Vagina (tissue), 2 donors: ENCODE data around the gene HOXD11. TPM values are rescaled to one million over a fixed set of nuclear protein-coding genes. Genes with fewer than 3 reads are reported as not detected.
A peak's percentile ranks its signal among the peaks of the same experiment; 100 is the strongest.

Experiments
- DNase-seq, 2 donors: peaks; one replicate each; pipeline ENCODE4 v3.0.0-alpha.2; 2017; ENCODE audit errors: extremely low spot score in 2 of 2
- H3K27ac ChIP-seq: fragments of 200-600 bp; sonication (generic); one replicate; pipeline ENCODE4 v1.5.1; 2019
- H3K27me3 ChIP-seq: fragments of 200-600 bp; sonication (generic); one replicate; pipeline ENCODE4 v1.5.1; 2019
- H3K36me3 ChIP-seq, 2 donors: fragments of 200-600 bp; sonication (generic); one replicate each; pipeline ENCODE4 v1.5.1; 2017 to 2019
- H3K4me1 ChIP-seq: fragments of 200-600 bp; sonication (generic); one replicate; pipeline ENCODE4 v1.5.1; 2019
- H3K4me3 ChIP-seq, 2 donors: fragments of 200-600 bp; sonication (generic); 1 replicate in 1 of 2; 2 replicates in 1 of 2; pipeline ENCODE4 v1.5.1; 2016 to 2019
- H3K9me3 ChIP-seq: fragments of 200-600 bp; sonication (generic); one replicate; pipeline ENCODE4 v1.5.1; 2019
- CTCF ChIP-seq, 3 experiments: fragments of 450-650 bp in 2 of 3; fragments of 200-600 bp in 1 of 3; sonication (generic) in 1 of 3; IDR thresholded peaks; one replicate each; pipeline ENCODE4 v1.5.1; 2017 to 2019; ENCODE audit warnings: antibody characterized with exemption in 3 of 3, mild to moderate bottlenecking in 2 of 3, moderate library complexity in 2 of 3
- POLR2A ChIP-seq, 2 donors: fragments of 450-650 bp; IDR thresholded peaks; one replicate each; pipeline ENCODE4 v1.6.1; 2017; ENCODE audit warnings: antibody characterized with exemption in 2 of 2, mild to moderate bottlenecking in 2 of 2, moderate library complexity in 2 of 2
- POLR2AphosphoS5 ChIP-seq, 2 donors: sonication (generic); formaldehyde crosslinking; IDR thresholded peaks; one replicate each; pipeline ENCODE4 v1.9.0; 2017; ENCODE audit warnings: antibody characterized with exemption in 2 of 2, mild to moderate bottlenecking in 2 of 2, low read depth in 1 of 2; ENCODE audit not compliant: insufficient read depth in 1 of 2
- intact Hi-C: fragments of 100-400 bp; cut with DNase I; formaldehyde crosslinking; loops from one replicate; pipeline ENCODE4 v1.15.1; 2023
- total RNA-seq: library from RNA; depleted of rRNA; stranded (reverse); fragments of >200 nt; gene quantifications from one replicate; pipeline ENCODE4 v1.2.3, GENCODE V29; 2016

Gene HOXD11
- total RNA-seq, 1 donor from 2014 or later, result 19.4 TPM

DNA sequence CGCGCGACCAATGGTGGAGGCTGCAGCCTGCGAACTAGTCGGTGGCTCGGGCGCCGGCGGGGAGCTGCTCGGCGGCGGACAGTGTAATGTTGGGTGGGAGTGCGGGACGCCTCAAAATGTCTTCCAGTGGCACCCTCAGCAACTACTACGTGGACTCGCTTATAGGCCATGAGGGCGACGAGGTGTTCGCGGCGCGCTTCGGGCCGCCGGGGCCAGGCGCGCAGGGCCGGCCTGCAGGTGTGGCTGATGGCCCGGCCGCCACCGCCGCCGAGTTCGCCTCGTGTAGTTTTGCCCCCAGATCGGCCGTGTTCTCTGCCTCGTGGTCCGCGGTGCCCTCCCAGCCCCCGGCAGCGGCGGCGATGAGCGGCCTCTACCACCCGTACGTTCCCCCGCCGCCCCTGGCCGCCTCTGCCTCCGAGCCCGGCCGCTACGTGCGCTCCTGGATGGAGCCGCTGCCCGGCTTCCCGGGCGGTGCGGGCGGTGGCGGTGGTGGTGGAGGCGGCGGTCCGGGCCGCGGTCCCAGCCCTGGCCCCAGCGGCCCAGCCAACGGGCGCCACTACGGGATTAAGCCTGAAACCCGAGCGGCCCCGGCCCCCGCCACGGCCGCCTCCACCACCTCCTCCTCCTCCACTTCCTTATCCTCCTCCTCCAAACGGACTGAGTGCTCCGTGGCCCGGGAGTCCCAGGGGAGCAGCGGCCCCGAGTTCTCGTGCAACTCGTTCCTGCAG lies 15.8 kb downstream of the HOXD11 start, which contains the start of gene HOXD9:
Gene HOXD9, plus strand, starts transcription at position 37 of the 728 bp plus-strand sequence. Its CDS starts 50 bp downstream, at position 87.
- H3K4me1 ChIP-seq, result peaks cover 5% of the 10 kb centered on the region
- peak within 1 kb of the TSS; percentile 33 to 47 for H3K4me3 ChIP-seq
- no peaks in the 10 kb centered on the region for H3K27me3 ChIP-seq
- DNase-seq, result no peak
- intact Hi-C loops, result loop anchor here (5.0 to 10.0 kb wide), 2 partner anchors 694 to 1022 kb away; no protein-coding TSS in a partner anchor
- H3K27ac ChIP-seq, result peak within 1 kb of the TSS; percentile 77
- H3K9me3 ChIP-seq, result no peaks in the 10 kb centered on the region
- TF ChIP-seq CTCF (IDR thresholded peaks at IDR 0.05) (no peak), POLR2A (IDR thresholded peaks at IDR 0.05) (no peak), POLR2AphosphoS5 (IDR thresholded peaks at IDR 0.05; ENCODE audit: insufficient read depth in 1 of 2, low read depth in 1 of 2) (peak in 1 of 2 donors; percentile 1)
- H3K36me3 ChIP-seq, result no peaks in the 10 kb centered on the region

DNA sequence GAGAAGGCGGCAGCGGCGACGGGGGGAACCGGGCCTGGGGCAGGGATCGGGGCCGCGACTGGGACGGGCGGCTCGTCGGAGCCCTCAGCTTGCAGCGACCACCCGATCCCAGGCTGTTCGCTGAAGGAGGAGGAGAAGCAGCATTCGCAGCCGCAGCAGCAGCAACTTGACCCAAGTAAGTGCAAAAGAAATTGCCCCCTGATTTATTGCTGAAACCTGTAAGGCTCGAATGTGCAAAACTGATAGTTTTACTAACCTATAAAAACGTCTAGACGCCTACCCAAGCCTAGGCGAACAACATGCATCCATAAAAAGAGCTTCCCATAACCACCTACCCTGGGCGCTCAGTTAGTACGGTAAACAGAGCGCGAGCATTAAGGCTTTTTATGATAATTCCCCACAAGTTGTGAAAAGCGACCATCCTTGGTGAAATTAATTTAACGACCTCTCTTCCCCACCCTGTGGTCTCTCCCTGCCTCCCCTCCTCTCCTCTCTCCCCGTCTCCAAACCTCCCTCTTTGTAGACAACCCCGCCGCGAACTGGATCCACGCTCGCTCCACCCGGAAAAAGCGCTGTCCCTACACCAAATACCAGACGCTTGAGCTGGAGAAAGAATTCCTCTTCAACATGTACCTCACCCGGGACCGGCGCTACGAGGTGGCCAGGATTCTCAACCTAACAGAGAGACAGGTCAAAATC lies 16.5 kb downstream of the HOXD11 start:
- peak overlapping the region; percentile 77 for H3K27ac ChIP-seq

GRCh38 chr2:176124110-176124946 lies 17.2 kb downstream of the HOXD11 start:
- Histone ChIP-seq H3K27me3 (no peaks in the 10 kb centered on the region), H3K36me3 (no peaks in the 10 kb centered on the region), H3K4me1 (peaks cover 7% of the 10 kb centered on the region), H3K4me3 (peak overlapping the region; percentile 33 to 47), H3K27ac (peak overlapping the region; percentile 77), H3K9me3 (no peaks in the 10 kb centered on the region)
- DNase-seq, result no peak
- intact Hi-C loops, result loop anchor here (5.0 to 10.0 kb wide), 2 partner anchors 693 to 1020 kb away; no protein-coding TSS in a partner anchor
- TF ChIP-seq CTCF (IDR thresholded peaks at IDR 0.05), result no peak
- no peak for TF ChIP-seq POLR2A (IDR thresholded peaks at IDR 0.05)
- no peak for TF ChIP-seq POLR2AphosphoS5 (IDR thresholded peaks at IDR 0.05; ENCODE audit: insufficient read depth in 1 of 2, low read depth in 1 of 2)

More for the DNA sequence above, 16.5 kb downstream of the HOXD11 start:
- DNase-seq, result no peak
- TF ChIP-seq POLR2A (IDR thresholded peaks at IDR 0.05) (no peak), CTCF (IDR thresholded peaks at IDR 0.05) (no peak), POLR2AphosphoS5 (IDR thresholded peaks at IDR 0.05; ENCODE audit: insufficient read depth in 1 of 2, low read depth in 1 of 2) (no peak)
- intact Hi-C loops, result loop anchor here (5.0 to 10.0 kb wide), 2 partner anchors 694 to 1021 kb away; no protein-coding TSS in a partner anchor
- Histone ChIP-seq H3K9me3 (no peaks in the 10 kb centered on the region), H3K4me1 (no peaks in the 10 kb centered on the region), H3K36me3 (no peaks in the 10 kb centered on the region), H3K27me3 (no peaks in the 10 kb centered on the region), H3K4me3 (peak overlapping the region; percentile 33 to 47)

GRCh38 chr2:176124947-176125771 lies 18.1 kb downstream of the HOXD11 start:
- Histone ChIP-seq H3K4me3 (peak overlapping the region in 1 of 2 donors; percentile 33), H3K36me3 (no peaks in the 10 kb centered on the region), H3K27me3 (peaks cover under 1% of the 10 kb centered on the region), H3K27ac (peak overlapping the region; percentile 77), H3K9me3 (no peaks in the 10 kb centered on the region), H3K4me1 (peaks cover 11% of the 10 kb centered on the region)
- intact Hi-C loops, result loop anchor here (5.0 to 10.0 kb wide), 3 partner anchors 512 to 1020 kb away; no protein-coding TSS in a partner anchor
- no peak for DNase-seq
- TF ChIP-seq POLR2AphosphoS5 (IDR thresholded peaks at IDR 0.05; ENCODE audit: insufficient read depth in 1 of 2, low read depth in 1 of 2) (no peak), POLR2A (IDR thresholded peaks at IDR 0.05) (no peak), CTCF (IDR thresholded peaks at IDR 0.05) (no peak)
